DOHH2 (cell line): ENCODE data around the gene PRKN.

ENCODE experiments used
- H3F3A ChIP-seq: fragments of 200-600 bp; sonication (generic), shearing (Covaris generic); 2 replicates; pipeline ENCODE4 v1.6.0; 2016; ENCODE audit warnings: antibody characterized with exemption, mild to moderate bottlenecking; ENCODE audit not compliant: control insufficient read depth, insufficient read depth
- H3K27ac ChIP-seq: fragments of 200-600 bp; sonication (generic); 2 replicates; pipeline ENCODE4 v1.5.1; 2014; ENCODE audit warnings: low read depth, mild to moderate bottlenecking, low read length, moderate library complexity
- H3K27me3 ChIP-seq: fragments of 200-600 bp; sonication (generic); 2 replicates; pipeline ENCODE4 v1.6.1; 2014; ENCODE audit warnings: mild to moderate bottlenecking, low read length, mixed read lengths; ENCODE audit not compliant: control insufficient read depth
- H3K36me3 ChIP-seq: fragments of 200-600 bp; sonication (generic); 2 replicates; pipeline ENCODE4 v1.6.1; 2014; ENCODE audit warnings: mild to moderate bottlenecking, low read length, moderate library complexity, mixed read lengths; ENCODE audit not compliant: control insufficient read depth
- H3K4me1 ChIP-seq: fragments of 200-600 bp; sonication (generic); 2 replicates; pipeline ENCODE4 v1.6.1; 2014; ENCODE audit warnings: mild to moderate bottlenecking, low read length, mixed read lengths; ENCODE audit not compliant: control insufficient read depth
- H3K4me2 ChIP-seq: fragments of 200-600 bp; sonication (generic); 2 replicates; pipeline ENCODE4 v1.6.0; 2014; ENCODE audit warnings: mild to moderate bottlenecking, low read length, moderate library complexity
- H3K4me3 ChIP-seq: fragments of 200-600 bp; sonication (generic); 2 replicates; pipeline ENCODE4 v1.5.1; 2014; ENCODE audit warnings: mild to moderate bottlenecking, low read length, mixed read lengths
- H3K79me2 ChIP-seq: fragments of 200-600 bp; sonication (generic); 2 replicates; pipeline ENCODE4 v1.6.1; 2014; ENCODE audit warnings: mild to moderate bottlenecking, low read length, mixed read lengths; ENCODE audit not compliant: control insufficient read depth
- H3K9me2 ChIP-seq: fragments of 200-600 bp; sonication (generic); replicated peaks from 2 replicates; pipeline ENCODE4 v1.6.1; 2014; ENCODE audit warnings: mild to moderate bottlenecking, low read length, mixed read lengths; ENCODE audit not compliant: control insufficient read depth
- H3K9me3 ChIP-seq: fragments of 200-600 bp; sonication (generic); 2 replicates; pipeline ENCODE4 v1.6.1; 2014; ENCODE audit warnings: antibody characterized with exemption, low read length, mixed read lengths; ENCODE audit not compliant: control insufficient read depth, insufficient read depth
- H4K20me1 ChIP-seq: fragments of 200-600 bp; sonication (generic); 2 replicates; pipeline ENCODE4 v1.6.0; 2014; ENCODE audit warnings: low read depth, mild to moderate bottlenecking, antibody characterized with exemption, low read length, moderate library complexity; ENCODE audit not compliant: control insufficient read depth, insufficient read depth
- CTCF ChIP-seq: fragments of 200-600 bp; sonication (generic); IDR thresholded peaks from one replicate; pipeline ENCODE4 v1.5.1; 2014; ENCODE audit warnings: antibody characterized with exemption, mild to moderate bottlenecking, low read depth, low read length; ENCODE audit not compliant: poor library complexity, severe bottlenecking
- EZH2phosphoT487 ChIP-seq: fragments of 200-600 bp; sonication (generic); IDR thresholded peaks from 2 replicates; pipeline ENCODE4 v1.6.1; 2017; ENCODE audit warnings: borderline replicate concordance, mild to moderate bottlenecking, antibody characterized with exemption, low read length, moderate library complexity, mixed read lengths

PRKN gene

GRCh38 chr6:162697872-162698403 lies 29.6 kb downstream of the PRKN start:
- H3K27ac ChIP-seq = no peak overlapping the region
- no peaks in the 10 kb centered on the region for H3K79me2 ChIP-seq
- no peaks in the 10 kb centered on the region for H3K9me3 ChIP-seq
- no peak overlapping the region for H3K4me3 ChIP-seq
- no peaks in the 10 kb centered on the region for H3F3A ChIP-seq
- no peaks in the 10 kb centered on the region for H3K4me1 ChIP-seq
- no peak overlapping the region for H3K4me2 ChIP-seq
- no peaks in the 10 kb centered on the region for H4K20me1 ChIP-seq
- H3K27me3 ChIP-seq = no peaks in the 10 kb centered on the region
- TF ChIP-seq EZH2phosphoT487 = no peak
- no peak for TF ChIP-seq CTCF
- no peaks in the 10 kb centered on the region for H3K9me2 ChIP-seq
- H3K36me3 ChIP-seq = no peaks in the 10 kb centered on the region

GRCh38 chr6:162690158-162690557 lies 37.4 kb downstream of the PRKN start:
- Histone ChIP-seq H3K4me1 (no peaks in the 10 kb centered on the region), H3F3A (no peaks in the 10 kb centered on the region), H4K20me1 (no peaks in the 10 kb centered on the region), H3K36me3 (no peaks in the 10 kb centered on the region), H3K27me3 (no peaks in the 10 kb centered on the region), H3K4me2 (no peak overlapping the region), H3K9me3 (no peaks in the 10 kb centered on the region), H3K27ac (no peak overlapping the region), H3K9me2 (no peaks in the 10 kb centered on the region), H3K79me2 (no peaks in the 10 kb centered on the region), H3K4me3 (no peak overlapping the region)
- TF ChIP-seq EZH2phosphoT487 = no peak
- TF ChIP-seq CTCF = no peak

GRCh38 chr6:162688751-162689345 lies 38.7 kb downstream of the PRKN start:
- no peak for TF ChIP-seq EZH2phosphoT487
- no peak for TF ChIP-seq CTCF
- H3F3A ChIP-seq = no peaks in the 10 kb centered on the region
- no peaks in the 10 kb centered on the region for H3K27me3 ChIP-seq
- no peaks in the 10 kb centered on the region for H3K36me3 ChIP-seq
- H3K4me3 ChIP-seq = no peak overlapping the region
- no peaks in the 10 kb centered on the region for H3K4me1 ChIP-seq
- no peaks in the 10 kb centered on the region for H3K9me2 ChIP-seq
- H4K20me1 ChIP-seq = no peaks in the 10 kb centered on the region
- H3K27ac ChIP-seq = no peak overlapping the region
- no peaks in the 10 kb centered on the region for H3K9me3 ChIP-seq
- no peaks in the 10 kb centered on the region for H3K79me2 ChIP-seq
- H3K4me2 ChIP-seq = no peak overlapping the region
